Keratinocyte (primary cell): ENCODE measurements around the gene C1QL2. TPM values are rescaled to one million over a fixed set of nuclear protein-coding genes. Genes with fewer than 3 reads are reported as not detected.

Experiments used
- DNase-seq: peaks from one replicate; pipeline ENCODE4 v3.0.0-alpha.2; 2011; ENCODE audit warnings: low read depth, missing footprints, low spot score
- FAIRE-seq: peaks from 2 replicates; lab custom pipeline; 2011; peaks lifted over from hg19 to GRCh38; lab: Jason Lieb, UNC
- H2AFZ ChIP-seq: 2 replicates; pipeline ENCODE4 v1.6.0; 2012; ENCODE audit warnings: low read length, control low read depth, inconsistent platforms; ENCODE audit not compliant: control insufficient read depth
- H3K27ac ChIP-seq: 2 replicates; pipeline ENCODE4 v1.5.1; 2011; ENCODE audit warnings: low read length; ENCODE audit not compliant: control insufficient read depth, insufficient read depth
- H3K27me3 ChIP-seq: 3 replicates; pipeline ENCODE4 v1.6.0; 2011; ENCODE audit warnings: low read length; ENCODE audit not compliant: control insufficient read depth, insufficient read depth; ENCODE audit errors: extremely low read depth
- H3K36me3 ChIP-seq, 2 experiments: 2 replicates in 1 of 2; 3 replicates in 1 of 2; pipeline ENCODE4 v1.5.1; 2011; ENCODE audit warnings: low read length in 2 of 2, mild to moderate bottlenecking in 1 of 2; ENCODE audit not compliant: control insufficient read depth in 2 of 2, insufficient read depth in 2 of 2; ENCODE audit errors: extremely low read depth in 1 of 2
- H3K4me1 ChIP-seq: 3 replicates; pipeline ENCODE4 v1.5.1; 2011; ENCODE audit warnings: low read length; ENCODE audit not compliant: control insufficient read depth, insufficient read depth; ENCODE audit errors: extremely low read depth
- H3K4me2 ChIP-seq: 3 replicates; pipeline ENCODE4 v1.6.0; 2011; ENCODE audit warnings: low read depth, low read length; ENCODE audit not compliant: control insufficient read depth, insufficient read depth; ENCODE audit errors: extremely low read depth
- H3K4me3 ChIP-seq, 3 experiments: fragments of 200-600 bp in 1 of 3; sonication (generic) in 1 of 3; 2 replicates in 2 of 3; 3 replicates in 1 of 3; pipeline ENCODE4 v1.5.1; 2011 to 2016; ENCODE audit warnings: low read length in 3 of 3, mild to moderate bottlenecking in 3 of 3, control low read depth in 2 of 3, inconsistent platforms in 1 of 3, low read depth in 1 of 3, mixed read lengths in 1 of 3, mixed run types in 1 of 3, moderate library complexity in 1 of 3; ENCODE audit not compliant: control insufficient read depth in 2 of 3, insufficient read depth in 2 of 3; ENCODE audit errors: extremely low read depth in 1 of 3
- H3K79me2 ChIP-seq: 2 replicates; pipeline ENCODE4 v1.6.0; 2012; ENCODE audit warnings: low read length; ENCODE audit not compliant: control insufficient read depth, insufficient read depth
- H3K9ac ChIP-seq: 3 replicates; pipeline ENCODE4 v1.6.0; 2011; ENCODE audit warnings: low read length; ENCODE audit not compliant: control insufficient read depth, insufficient read depth; ENCODE audit errors: extremely low read depth
- H3K9me1 ChIP-seq: 3 replicates; pipeline ENCODE4 v1.6.0; 2011; ENCODE audit warnings: low read length; ENCODE audit not compliant: control insufficient read depth, insufficient read depth; ENCODE audit errors: extremely low read depth
- H3K9me3 ChIP-seq: 2 replicates; pipeline ENCODE4 v1.5.1; 2012; ENCODE audit warnings: low read depth, low read length; ENCODE audit not compliant: control insufficient read depth
- H4K20me1 ChIP-seq: 3 replicates; pipeline ENCODE4 v1.6.0; 2011; ENCODE audit warnings: low read length; ENCODE audit not compliant: control insufficient read depth, insufficient read depth; ENCODE audit errors: extremely low read depth
- EZH2 ChIP-seq: IDR thresholded peaks from one replicate; pipeline ENCODE4 v1.6.1; 2012; ENCODE audit warnings: inconsistent platforms, mild to moderate bottlenecking, low read length, moderate library complexity
- dilution Hi-C: fragments of 300-500 bp; cut with MboI; formaldehyde crosslinking; loops from one replicate; pipeline ENCODE4 v1.7.0; 2020; ENCODE audit warnings: low sequenced_read_pairs; ENCODE audit not compliant: extremely low pct_ligation_motif_present
- polyA minus RNA-seq, 3 experiments: library from RNA; depleted of rRNA, polyadenylated mRNA; stranded (reverse); fragments of >200 nt; gene quantifications; 1 replicate in 1 of 3; 2 replicates in 1 of 3; 3 replicates in 1 of 3; pipeline ENCODE4 v1.2.3, GENCODE V29; 2011
- polyA plus RNA-seq, 5 experiments: library from polyadenylated mRNA; depleted of rRNA in 3 of 5; stranded (reverse) in 3 of 5; stranded (forward) in 1 of 5; unstranded in 1 of 5; fragments of >200 nt; gene quantifications; 1 replicate in 1 of 5; 2 replicates in 3 of 5; 3 replicates in 1 of 5; pipeline versions ENCODE4 v1.2.1 to v1.2.3, GENCODE V29; 2011 to 2012; ENCODE audit warnings: missing spikeins in 2 of 5, low read depth in 1 of 5, low replicate concordance in 1 of 5
- TF ChIP-seq, protein P1 (sequence below), 3 experiments: IDR thresholded peaks in 1 of 3; conservative IDR thresholded peaks in 1 of 3; optimal IDR thresholded peaks in 1 of 3; 2 replicates in 2 of 3; 3 replicates in 1 of 3; pipeline versions ENCODE3 to v1.5.1; 2011; ENCODE audit warnings: low read length in 3 of 3, mild to moderate bottlenecking in 3 of 3, moderate library complexity in 2 of 3, control low read depth in 1 of 3, inconsistent platforms in 1 of 3; ENCODE audit not compliant: insufficient read depth in 2 of 3; ENCODE audit errors: extremely low read depth in 1 of 3

The C1QL2 gene
- polyA plus RNA-seq = not detected in 3 replicates
- not detected for polyA plus RNA-seq (2011; ENCODE audit: low read depth)
- polyA plus RNA-seq (2011; cell fraction: cytosol; rRNA removed) = not detected in 2 replicates
- polyA plus RNA-seq (2011; cell fraction: nucleus; rRNA removed) = not detected in 2 replicates
- not detected in 2 replicates for polyA plus RNA-seq (2012; ENCODE audit: low replicate concordance)
- polyA minus RNA-seq = not detected in 3 replicates
- polyA minus RNA-seq (2011; cell fraction: cytosol; rRNA and poly(A)+ RNA removed) = not detected
- polyA minus RNA-seq (2011; cell fraction: nucleus; rRNA and poly(A)+ RNA removed) = not detected in 2 replicates

DNA sequence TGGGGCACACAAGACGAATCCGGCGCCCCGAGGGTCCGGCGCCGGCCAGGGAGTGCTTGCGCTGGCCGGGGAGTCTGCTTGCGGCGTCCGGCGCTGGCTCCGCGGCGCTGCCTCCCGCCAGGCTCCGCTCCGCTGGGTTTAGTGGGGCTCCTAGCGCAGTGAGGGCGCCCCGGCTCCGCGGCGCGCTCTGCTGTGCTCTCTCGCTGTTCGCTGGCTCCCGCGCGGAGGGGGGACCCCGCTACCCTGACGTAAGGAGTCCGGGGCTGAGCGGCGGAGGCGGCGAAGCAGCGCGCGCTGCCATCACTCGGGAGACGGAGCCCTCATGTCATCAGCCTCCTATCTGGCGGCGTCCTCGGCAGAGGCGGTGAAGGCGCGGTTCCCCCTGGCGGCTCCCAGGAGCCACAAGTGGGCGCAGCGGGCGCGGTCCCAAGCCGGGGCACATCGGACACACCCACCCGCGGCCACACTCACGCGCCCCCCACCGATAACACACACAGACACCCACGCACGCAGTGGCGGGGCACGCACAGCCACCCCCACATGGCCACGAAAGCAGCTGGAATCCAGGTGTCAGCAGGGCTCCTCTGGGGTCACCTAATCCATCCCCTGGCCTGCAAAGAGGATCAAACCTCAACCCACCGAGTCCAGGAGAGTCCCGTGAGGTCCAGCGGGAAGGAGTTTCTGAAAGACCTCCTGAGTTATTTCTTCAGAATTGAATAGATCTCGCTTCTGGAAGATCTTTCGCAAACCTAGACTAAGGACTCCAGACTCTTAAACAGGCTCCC lies at the start of gene C1QL2:
TSS of gene C1QL2 (minus strand) at position 189 of the 785 bp plus-strand sequence. CDS start 482 bp downstream, outside the sequence.
- Histone ChIP-seq H2AFZ (peak within 1 kb of the TSS; percentile 3), H3K9me3 (no peaks in the 10 kb centered on the region), H3K4me1 (peaks cover 2% of the 10 kb centered on the region), H4K20me1 (peaks cover 2% of the 10 kb centered on the region), H3K4me3 (no peak within 1 kb of the TSS), H3K9me1 (no peaks in the 10 kb centered on the region), H3K79me2 (no peaks in the 10 kb centered on the region), H3K27me3 (peaks cover 84% of the 10 kb centered on the region), H3K36me3 (no peaks in the 10 kb centered on the region), H3K9ac (no peak within 1 kb of the TSS), H3K4me2 (no peak within 1 kb of the TSS), H3K27ac (no peak within 1 kb of the TSS)
- peak; percentile 79 for TF ChIP-seq EZH2
- TF ChIP-seq, protein P1, sequence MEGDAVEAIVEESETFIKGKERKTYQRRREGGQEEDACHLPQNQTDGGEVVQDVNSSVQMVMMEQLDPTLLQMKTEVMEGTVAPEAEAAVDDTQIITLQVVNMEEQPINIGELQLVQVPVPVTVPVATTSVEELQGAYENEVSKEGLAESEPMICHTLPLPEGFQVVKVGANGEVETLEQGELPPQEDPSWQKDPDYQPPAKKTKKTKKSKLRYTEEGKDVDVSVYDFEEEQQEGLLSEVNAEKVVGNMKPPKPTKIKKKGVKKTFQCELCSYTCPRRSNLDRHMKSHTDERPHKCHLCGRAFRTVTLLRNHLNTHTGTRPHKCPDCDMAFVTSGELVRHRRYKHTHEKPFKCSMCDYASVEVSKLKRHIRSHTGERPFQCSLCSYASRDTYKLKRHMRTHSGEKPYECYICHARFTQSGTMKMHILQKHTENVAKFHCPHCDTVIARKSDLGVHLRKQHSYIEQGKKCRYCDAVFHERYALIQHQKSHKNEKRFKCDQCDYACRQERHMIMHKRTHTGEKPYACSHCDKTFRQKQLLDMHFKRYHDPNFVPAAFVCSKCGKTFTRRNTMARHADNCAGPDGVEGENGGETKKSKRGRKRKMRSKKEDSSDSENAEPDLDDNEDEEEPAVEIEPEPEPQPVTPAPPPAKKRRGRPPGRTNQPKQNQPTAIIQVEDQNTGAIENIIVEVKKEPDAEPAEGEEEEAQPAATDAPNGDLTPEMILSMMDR (optimal IDR thresholded peaks at IDR 0.05 in 1 of 3, IDR thresholded peaks at IDR 0.05 in 1 of 3, conservative IDR thresholded peaks at IDR 0.05 in 1 of 3; ENCODE audit: extremely low read depth in 1 of 3, insufficient read depth in 2 of 3, low read length in 3 of 3) = peak in 2 of 3 experiments; percentile 12 to 13
- no peak for FAIRE-seq
- dilution Hi-C loops = no loop called here
- DNase-seq = no peak

DNA sequence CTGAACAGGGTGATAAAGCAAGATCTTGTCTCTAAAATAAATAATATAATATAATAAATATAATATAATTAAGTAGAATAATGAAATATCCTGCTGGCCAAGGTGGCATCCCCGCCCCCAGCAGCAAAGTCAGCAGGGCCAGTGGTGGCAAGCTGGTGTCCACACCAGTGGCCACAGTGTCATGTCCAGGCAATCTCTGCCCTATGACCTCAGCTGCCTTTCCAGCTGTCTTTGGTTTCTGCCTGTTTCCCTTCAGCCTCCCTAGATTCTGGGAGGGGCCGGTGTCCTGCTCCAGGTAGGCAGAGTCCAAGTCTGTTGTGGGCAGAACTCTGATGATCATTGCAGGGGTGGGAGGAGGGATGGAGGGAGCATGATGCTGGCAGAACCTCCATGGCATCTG lies 48.9 kb upstream of the C1QL2 start:
- Histone ChIP-seq H2AFZ (no peak overlapping the region), H3K4me2 (no peak overlapping the region), H4K20me1 (no peaks in the 10 kb centered on the region), H3K27ac (no peak overlapping the region), H3K4me1 (peaks cover 25% of the 10 kb centered on the region), H3K79me2 (no peaks in the 10 kb centered on the region), H3K9ac (no peak overlapping the region), H3K27me3 (no peaks in the 10 kb centered on the region), H3K36me3 (no peaks in the 10 kb centered on the region), H3K9me3 (no peaks in the 10 kb centered on the region), H3K9me1 (no peaks in the 10 kb centered on the region), H3K4me3 (no peak overlapping the region)
- FAIRE-seq (no peak), DNase-seq (no peak)
- TF ChIP-seq, protein P1 (optimal IDR thresholded peaks at IDR 0.05 in 1 of 3, IDR thresholded peaks at IDR 0.05 in 1 of 3, conservative IDR thresholded peaks at IDR 0.05 in 1 of 3; ENCODE audit: extremely low read depth in 1 of 3, insufficient read depth in 2 of 3, low read length in 3 of 3) = no peak
- TF ChIP-seq EZH2 = no peak
- dilution Hi-C loops = no loop called here
